Stimulated activated CD8-positive, alpha-beta memory T cell treated with anti-CD3 and anti-CD28 coated beads, Interleukin-15, amount 100 ng/mL, for 4 hours (primary cell): ENCODE results near the gene CNKSR1.

ENCODE experiments used
- DNase-seq, 2 donors: peaks; one replicate each; pipeline ENCODE4 v3.0.0-alpha.2; 2020; ENCODE audit warnings: low read depth in 2 of 2

CNKSR1 gene

DNA sequence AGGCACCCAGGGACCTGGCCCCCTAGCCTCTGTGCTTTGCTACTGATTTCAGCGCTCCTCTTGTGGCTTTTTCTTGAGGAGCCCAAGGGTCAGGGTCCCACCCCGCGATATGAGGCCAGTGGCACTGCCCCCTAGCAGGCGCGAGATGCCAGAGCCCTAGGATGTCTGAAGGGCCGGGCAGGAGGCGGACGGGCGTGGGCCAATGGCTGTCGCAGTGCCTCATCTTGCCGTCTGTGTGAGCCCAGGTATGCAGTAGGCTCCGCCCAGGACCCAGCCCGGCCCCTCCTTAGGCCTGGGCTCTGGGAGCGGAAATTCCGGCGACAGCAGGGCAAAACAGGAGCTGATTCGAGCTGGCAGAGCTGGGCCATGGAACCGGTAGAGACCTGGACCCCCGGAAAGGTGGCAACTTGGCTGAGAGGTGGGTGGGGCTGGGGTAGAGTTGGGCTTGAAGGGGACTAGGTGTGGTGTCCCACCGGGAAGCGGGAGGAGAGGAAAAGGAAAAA lies at the start of gene CNKSR1:
TSS of gene CNKSR1 (plus strand) at position 310 of the 503 bp plus-strand sequence. CDS start at position 367, 57 bp downstream.
- DNase-seq = no peak

DNA sequence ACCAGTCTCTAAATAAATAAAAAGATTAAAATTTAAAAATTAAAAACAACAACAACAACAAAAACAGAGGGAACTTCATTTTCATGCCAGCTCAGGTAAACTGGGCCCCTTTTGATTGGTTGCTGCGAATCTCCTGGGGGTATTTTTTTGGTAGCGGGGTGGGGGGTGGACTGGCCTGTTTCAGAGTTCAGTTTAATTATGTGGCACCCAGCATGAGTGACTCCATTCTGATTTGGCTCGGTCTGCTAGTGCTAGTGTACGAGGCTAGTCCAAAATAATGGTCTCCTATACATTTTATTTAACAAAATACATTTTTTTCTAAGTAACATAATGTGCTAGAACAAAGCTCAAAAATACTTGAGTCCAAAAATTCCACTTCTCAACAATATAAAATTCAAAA lies 47.5 kb upstream of the CNKSR1 start:
- no peak for DNase-seq

DNA sequence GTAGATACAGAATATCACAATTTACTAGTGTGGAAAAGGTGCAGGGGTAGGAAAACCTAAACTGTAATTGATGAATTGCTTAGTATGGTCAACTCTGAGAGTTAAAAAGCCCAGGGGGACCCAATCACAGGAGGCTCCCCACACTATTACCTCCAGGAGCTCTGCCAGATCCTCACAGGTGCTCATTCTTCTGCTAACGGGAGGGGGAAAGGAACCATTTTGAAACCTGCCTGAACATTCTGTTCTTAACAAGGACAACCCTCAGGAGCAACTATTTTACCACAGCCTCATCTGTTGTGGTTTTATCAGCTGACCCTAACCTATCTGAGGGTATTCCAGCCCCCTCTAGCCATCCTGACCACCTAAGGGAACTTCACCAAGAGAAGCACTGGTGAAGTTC lies 46.6 kb upstream of the CNKSR1 start:
- no peak for DNase-seq

DNA sequence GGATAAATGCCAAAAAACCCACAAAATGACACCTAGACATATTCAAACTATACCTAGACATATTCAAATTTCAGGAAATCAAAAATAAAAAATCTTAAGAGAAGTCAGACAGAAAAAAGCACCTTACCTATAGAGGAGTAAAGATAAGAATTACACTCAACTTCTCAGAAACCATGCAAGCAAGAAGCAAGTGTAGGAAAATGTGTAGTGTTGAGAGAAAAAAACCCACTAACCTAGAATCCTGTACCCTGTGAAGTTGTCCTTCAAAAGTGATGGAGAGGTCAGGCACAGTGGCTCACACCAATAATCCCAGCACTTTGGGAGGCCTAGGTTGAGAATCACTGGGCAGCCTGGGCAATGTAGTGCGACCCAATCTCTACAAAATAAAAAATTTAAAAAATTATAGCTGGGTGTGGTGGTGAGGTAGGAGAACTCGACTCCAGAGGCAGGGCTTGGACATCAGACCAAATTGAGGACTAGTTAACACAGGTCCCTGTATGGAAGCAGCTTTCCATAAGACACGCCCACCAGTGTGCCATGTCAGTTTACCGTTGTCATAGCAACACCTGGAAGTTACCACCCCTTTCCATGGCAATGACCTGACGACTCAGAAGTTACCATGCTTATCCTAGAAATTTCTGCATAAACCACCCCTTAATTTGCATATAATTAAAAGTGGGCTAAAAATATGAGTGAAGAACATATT lies 45.0 kb upstream of the CNKSR1 start:
- no peak for DNase-seq

- no peak for DNase-seq
These were observed 44.5 kb upstream of the CNKSR1 start for GRCh38 chr1:26132834-26133167.

GRCh38 chr1:26134466-26134865 lies 42.8 kb upstream of the CNKSR1 start:
- DNase-seq = no peak

GRCh38 chr1:26138974-26139558 lies 38.2 kb upstream of the CNKSR1 start:
- no peak for DNase-seq

- DNase-seq = no peak
These were observed 35.1 kb upstream of the CNKSR1 start for GRCh38 chr1:26142159-26142558.

DNA sequence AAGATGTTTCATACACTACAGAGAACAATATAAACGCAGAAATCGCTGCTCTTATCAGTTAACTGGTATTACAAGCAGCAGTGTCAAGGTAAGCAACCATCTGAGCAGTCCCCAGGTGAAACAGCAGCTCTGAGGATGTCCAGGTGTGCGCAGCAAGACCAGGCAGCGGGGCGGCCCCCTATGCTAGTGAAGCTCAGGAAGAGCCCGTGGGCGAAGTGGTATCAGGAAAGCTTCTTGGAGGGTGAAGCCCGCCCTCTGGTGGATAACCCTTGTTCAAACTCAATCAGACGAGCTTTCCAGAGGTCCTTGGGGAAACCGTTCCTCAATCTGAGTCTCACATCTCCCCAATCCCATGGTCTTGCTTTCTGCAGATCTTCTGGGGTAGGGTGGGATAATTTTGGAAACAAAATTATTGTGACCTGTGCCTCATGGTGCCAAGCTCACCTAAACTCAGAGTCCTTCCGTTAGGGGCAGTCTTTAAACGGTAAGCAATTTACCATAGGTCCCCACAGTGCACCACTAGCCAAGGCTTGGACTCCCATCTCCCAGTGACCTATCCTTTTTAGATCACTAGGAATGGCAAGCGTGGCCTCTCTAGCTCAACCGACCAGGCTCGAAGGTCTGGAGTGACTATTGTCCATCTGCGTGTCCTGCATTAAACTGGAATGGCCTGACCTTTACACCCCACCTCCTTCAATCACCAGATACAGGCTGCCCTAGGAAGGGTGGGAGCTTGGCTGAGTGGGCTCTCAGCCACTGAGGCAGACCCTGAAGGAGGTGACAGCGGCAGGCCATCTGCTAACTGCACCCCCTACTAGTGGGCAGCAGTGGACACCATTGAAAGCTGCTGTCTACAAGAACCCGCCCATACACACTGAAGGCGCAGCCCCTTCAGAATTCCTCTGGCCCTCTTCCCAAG lies 32.0 kb upstream of the CNKSR1 start:
- DNase-seq = peak; percentile 42 to 50

DNA sequence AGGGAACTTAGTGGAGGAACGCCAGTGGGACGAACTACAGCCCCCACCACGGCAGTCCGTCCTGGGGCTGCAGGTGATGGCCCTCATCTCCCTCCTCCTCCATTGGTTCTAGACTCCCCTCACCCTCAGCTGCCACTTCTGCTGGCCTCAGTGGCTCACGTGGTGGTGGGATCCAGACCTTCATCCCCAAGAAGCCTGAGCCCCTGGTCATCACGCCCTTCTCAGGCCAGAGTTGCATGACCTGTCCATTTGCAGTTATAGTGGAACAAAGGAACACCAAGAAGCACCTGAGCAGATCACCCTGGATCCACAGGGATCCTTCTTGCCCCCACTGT lies 31.4 kb upstream of the CNKSR1 start:
- no peak for DNase-seq

- no peak for DNase-seq
These were observed 28.4 kb upstream of the CNKSR1 start for GRCh38 chr1:26148887-26149286.

- DNase-seq = no peak
These were observed 23.2 kb upstream of the CNKSR1 start for GRCh38 chr1:26153966-26154532.

- DNase-seq = no peak
These were observed 22.5 kb upstream of the CNKSR1 start for GRCh38 chr1:26154750-26155149.

DNA sequence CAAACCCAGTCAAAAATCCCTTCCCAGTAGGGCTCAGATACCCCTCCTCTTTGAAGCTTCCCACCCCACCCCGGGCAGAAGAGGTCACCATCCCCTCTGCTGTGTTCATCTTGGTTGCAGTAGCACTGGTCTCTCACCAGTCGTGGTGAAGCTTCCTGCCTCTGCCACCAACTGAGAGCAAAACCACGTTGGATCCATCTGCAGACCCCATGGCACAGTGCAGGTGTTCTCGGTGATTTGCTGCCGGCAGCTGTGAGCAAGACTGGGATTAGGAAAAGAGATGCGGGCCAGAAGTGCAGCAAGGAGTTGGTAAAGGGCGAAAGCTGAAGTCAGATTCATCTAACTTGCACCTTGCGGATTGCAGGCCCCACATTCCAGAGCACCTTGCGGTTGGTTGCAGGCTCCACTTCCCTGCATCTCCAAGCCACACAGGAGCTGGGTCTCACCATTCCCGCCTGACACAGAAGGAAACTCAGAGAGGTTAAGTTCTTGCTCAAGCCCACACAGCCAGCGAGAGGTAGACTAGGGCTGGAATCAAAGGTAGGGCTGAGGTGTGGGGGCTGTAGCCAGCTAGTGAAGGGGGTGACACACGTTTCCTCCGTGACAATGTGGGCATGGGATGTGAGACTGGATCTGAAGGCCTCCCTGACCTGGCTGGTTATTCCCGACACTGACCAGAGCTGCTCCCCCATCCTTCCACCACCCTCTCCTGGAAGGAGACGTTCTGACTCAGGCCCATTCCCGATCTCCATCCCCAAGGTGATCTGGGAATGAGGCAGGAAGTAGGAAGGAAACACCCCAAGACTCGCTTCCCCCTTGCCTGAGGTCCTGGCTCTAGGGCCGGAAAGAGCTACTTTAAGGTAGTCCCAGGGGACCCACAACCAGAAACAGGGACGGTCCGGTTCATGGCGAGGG lies 21.7 kb upstream of the CNKSR1 start:
- DNase-seq = no peak

DNA sequence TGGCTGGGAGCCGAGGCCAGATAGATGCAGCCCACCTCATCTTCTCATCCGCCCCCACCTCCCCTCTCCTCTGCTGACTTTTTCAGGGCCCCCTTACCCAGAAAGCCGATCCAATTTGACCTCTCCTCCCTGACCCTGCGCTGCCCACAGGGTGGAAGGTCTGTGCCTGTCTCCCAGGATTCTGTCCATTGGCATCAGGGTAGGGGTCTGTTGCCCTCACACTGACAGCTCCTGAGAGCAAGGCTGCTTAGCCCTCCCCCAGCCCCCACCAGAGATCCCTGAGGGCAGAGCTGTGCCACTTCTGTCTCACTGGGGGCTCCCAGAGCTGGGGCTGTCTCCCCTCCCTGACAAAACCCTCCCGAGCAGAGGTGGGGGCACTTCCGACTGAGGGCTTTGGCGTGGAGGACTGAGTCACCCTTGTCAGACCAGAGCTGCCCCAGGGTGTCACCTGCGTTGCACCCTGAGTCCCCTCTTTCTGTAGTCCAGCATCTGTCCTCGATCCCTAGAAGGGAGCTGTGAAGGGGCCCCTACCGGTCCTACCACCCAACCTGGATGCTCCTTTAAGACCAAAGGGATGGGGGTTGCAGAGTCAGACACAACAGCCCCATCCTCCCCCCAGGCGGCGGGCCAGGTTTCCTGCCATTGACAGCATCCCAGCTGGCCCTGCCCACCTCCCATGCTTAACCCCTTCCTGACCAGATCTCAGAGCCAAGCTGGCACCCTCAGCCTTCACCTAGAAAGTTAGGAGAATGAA lies 20.8 kb upstream of the CNKSR1 start:
- no peak for DNase-seq

GRCh38 chr1:26158271-26158907 lies 18.9 kb upstream of the CNKSR1 start:
- DNase-seq = no peak

- no peak for DNase-seq
These were observed 18.2 kb upstream of the CNKSR1 start, which contains the start of gene FAM110D for GRCh38 chr1:26158908-26159742. Gene FAM110D (plus strand): TSS chr1:26159079. CDS start chr1:26161292, 2,213 bp downstream.

DNA sequence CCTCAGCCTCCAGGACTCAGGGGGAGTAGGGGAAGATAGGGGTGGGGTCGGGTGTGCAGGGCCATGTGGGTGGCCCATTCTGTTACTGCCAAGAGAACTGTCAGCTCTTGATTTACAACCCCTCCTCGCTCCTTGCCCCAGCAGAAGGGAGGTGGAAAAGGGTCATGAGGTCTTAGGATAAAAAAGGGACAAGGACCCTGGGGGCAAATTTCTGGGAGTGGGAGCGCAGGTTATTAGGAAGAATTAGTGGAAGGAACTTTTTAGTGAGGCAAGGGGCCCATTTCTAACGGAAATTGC lies 17.6 kb upstream of the CNKSR1 start:
- DNase-seq = no peak
